ENCODE data around the gene EGR2. TPM values are rescaled to one million over a fixed set of nuclear protein-coding genes. Genes with fewer than 3 reads are reported as not detected.
A peak's percentile ranks its signal among the peaks of the same experiment; 100 is the strongest.

Gene EGR2
- total RNA-seq, 6 experiments from 2014 or later = 0.17 to 1.3 (median 0.99) TPM; not detected in 2

- Histone ChIP-seq H3K9me3 (no peaks in the 10 kb centered on the region), H3K27me3 (no peaks in the 10 kb centered on the region), H3K4me3 (no peak overlapping the region), H3K27ac (no peak overlapping the region), H3K4me1 (no peaks in the 10 kb centered on the region), H3K36me3 (no peaks in the 10 kb centered on the region)
- 52% methylated on average over 3 of the region's 3 CpGs for WGBS (ENCODE audit: insufficient coverage, low coverage, low lambda C conversion rate, missing lambda C conversion rate)
- intact Hi-C loops (cut with DNase I) = no loop called here
- ATAC-seq (no peak), DNase-seq (no peak)
- no peak for TF ChIP-seq CTCF (IDR thresholded peaks at IDR 0.05)
- TF ChIP-seq POLR2A (IDR thresholded peaks at IDR 0.05) = no peak
These were observed 27.4 kb upstream of the EGR2 start for GRCh38 chr10:62843600-62843999.

GRCh38 chr10:62842983-62843382 lies 26.8 kb upstream of the EGR2 start:
- WGBS (ENCODE audit: insufficient coverage, low coverage, low lambda C conversion rate, missing lambda C conversion rate) = 33% methylated on average over 1 of the region's 1 CpG

DNA sequence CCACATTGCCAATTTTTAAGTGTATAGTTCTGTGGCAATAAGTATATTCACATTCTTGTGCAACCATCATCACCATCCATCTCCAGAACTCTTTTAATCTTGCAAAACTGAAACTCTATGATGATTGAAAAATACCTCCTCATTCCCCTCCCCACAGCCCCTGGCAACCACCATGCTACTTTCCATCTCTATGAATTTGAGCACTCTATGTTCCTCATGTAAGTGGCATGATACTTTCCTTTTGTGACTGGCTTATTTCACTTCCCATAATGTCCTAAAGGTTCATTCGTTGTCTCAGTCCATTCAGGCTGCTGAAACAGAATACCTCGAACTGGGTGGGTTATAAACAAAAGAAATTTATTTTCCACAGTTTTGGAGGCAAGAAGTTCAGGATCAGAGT lies 23.4 kb upstream of the EGR2 start:
- no peak for DNase-seq
- no peaks in the 10 kb centered on the region for H3K27me3 ChIP-seq
- no peaks in the 10 kb centered on the region for H3K36me3 ChIP-seq
- H3K4me3 ChIP-seq = no peak overlapping the region
- no peaks in the 10 kb centered on the region for H3K9me3 ChIP-seq
- intact Hi-C loops (cut with DNase I) = no loop called here
- no peak for ATAC-seq
- no peaks in the 10 kb centered on the region for H3K4me1 ChIP-seq
- no peak overlapping the region for H3K27ac ChIP-seq
- TF ChIP-seq CTCF (IDR thresholded peaks at IDR 0.05) (no peak), POLR2A (IDR thresholded peaks at IDR 0.05) (no peak)
- 46% methylated on average over 2 of the region's 2 CpGs for WGBS (ENCODE audit: insufficient coverage, low coverage, low lambda C conversion rate, missing lambda C conversion rate)

More at GRCh38 chr10:62842983-62843382, 26.8 kb upstream of the EGR2 start:
- no peaks in the 10 kb centered on the region for H3K36me3 ChIP-seq
- no peaks in the 10 kb centered on the region for H3K9me3 ChIP-seq
- intact Hi-C loops (cut with DNase I) = no loop called here
- H3K27me3 ChIP-seq = no peaks in the 10 kb centered on the region
- ATAC-seq (no peak), DNase-seq (no peak)
- TF ChIP-seq CTCF (IDR thresholded peaks at IDR 0.05) = no peak
- TF ChIP-seq POLR2A (IDR thresholded peaks at IDR 0.05) = no peak
- H3K4me1 ChIP-seq = no peaks in the 10 kb centered on the region
- no peak overlapping the region for H3K4me3 ChIP-seq
- H3K27ac ChIP-seq = no peak overlapping the region

DNA sequence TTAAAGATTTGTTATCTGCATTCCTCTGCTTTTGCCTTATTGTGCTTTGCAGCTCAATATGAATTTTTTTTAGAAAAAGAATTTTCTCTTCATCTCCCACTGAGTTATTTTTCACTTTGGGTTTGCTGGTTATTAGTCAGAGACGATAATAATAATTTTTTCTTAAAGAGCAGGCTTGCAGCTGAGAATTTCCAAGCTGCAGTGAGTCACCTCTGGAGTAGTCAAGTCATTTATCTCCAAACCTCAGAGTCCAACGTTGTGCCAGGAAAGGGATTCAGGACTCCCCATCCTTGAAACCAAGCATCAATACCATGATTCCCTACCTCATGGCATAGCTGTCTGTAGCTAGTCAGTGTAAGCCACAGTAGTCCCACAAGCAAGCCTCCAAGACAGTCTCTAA lies 15.2 kb upstream of the EGR2 start:
- H3K27ac ChIP-seq = no peak overlapping the region
- ATAC-seq = no peak
- intact Hi-C loops (cut with DNase I) = no loop called here
- H3K9me3 ChIP-seq = no peaks in the 10 kb centered on the region
- no peaks in the 10 kb centered on the region for H3K4me1 ChIP-seq
- no peak overlapping the region for H3K4me3 ChIP-seq
- TF ChIP-seq POLR2A (IDR thresholded peaks at IDR 0.05) (no peak), CTCF (IDR thresholded peaks at IDR 0.05) (no peak)
- WGBS (ENCODE audit: insufficient coverage, low coverage, low lambda C conversion rate, missing lambda C conversion rate) = 40% methylated on average over 2 of the region's 2 CpGs
- DNase-seq = no peak
- no peaks in the 10 kb centered on the region for H3K36me3 ChIP-seq
- no peaks in the 10 kb centered on the region for H3K27me3 ChIP-seq

DNA sequence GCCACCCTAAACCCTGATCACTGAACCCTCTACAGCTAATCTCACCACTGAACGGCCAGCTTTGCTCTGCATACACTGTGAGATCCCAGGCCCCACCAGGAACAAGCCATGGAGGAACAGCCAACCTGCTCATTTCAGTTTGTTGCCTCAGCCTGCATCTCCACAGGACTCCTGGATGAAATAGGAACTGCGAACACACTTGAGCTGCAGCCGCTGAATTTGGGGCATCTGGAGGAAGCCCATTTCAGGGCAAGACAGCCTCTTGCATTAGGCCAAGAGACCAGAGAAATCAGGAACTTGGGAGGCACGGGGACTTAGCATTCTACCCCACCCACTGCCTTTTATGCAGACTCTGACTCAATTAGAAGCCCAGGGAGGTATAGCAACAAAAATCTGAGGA lies 14.5 kb upstream of the EGR2 start:
- Histone ChIP-seq H3K4me3 (no peak overlapping the region), H3K4me1 (no peaks in the 10 kb centered on the region), H3K27me3 (no peaks in the 10 kb centered on the region), H3K36me3 (no peaks in the 10 kb centered on the region), H3K27ac (no peak overlapping the region), H3K9me3 (no peaks in the 10 kb centered on the region)
- TF ChIP-seq POLR2A (IDR thresholded peaks at IDR 0.05) (no peak), CTCF (IDR thresholded peaks at IDR 0.05) (no peak)
- intact Hi-C loops (cut with DNase I) = no loop called here
- DNase-seq = no peak
- WGBS (ENCODE audit: insufficient coverage, low coverage, low lambda C conversion rate, missing lambda C conversion rate) = 29% methylated on average over 2 of the region's 4 CpGs
- peak in 2 of 4 donors; percentile 25 to 40 for ATAC-seq
